ENCODE measurements around the gene KANK4. TPM values are rescaled to one million over a fixed set of nuclear protein-coding genes. Genes with fewer than 3 reads are reported as not detected.

KANK4 gene
- total and polyA plus RNA-seq, 2 of the 8 experiments (the other 6 are each of a cell fraction or from before 2014, with no cell fraction given), result 0.22 to 0.26 TPM

GRCh38 chr1:62317021-62317768 is 2.0 kb downstream of the KANK4 start (continued):
- no peak for TF ChIP-seq ATF3 (IDR thresholded peaks at IDR 0.05; ENCODE audit: insufficient read depth, low read depth, low read length)
- no peak for TF ChIP-seq CHD2 (IDR thresholded peaks at IDR 0.05; ENCODE audit: low read length)
- no peak for TF ChIP-seq E2F6 (IDR thresholded peaks at IDR 0.05)
- no peak for TF ChIP-seq CTBP2 (IDR thresholded peaks at IDR 0.05; ENCODE audit: borderline replicate concordance, insufficient read depth, insufficient read length, low read length)

Data from H1 (cell line).